Progenitor cell of endocrine pancreas (in vitro differentiated cells): ENCODE results near the gene BHLHE41. TPM values are rescaled to one million over a fixed set of nuclear protein-coding genes. Genes with fewer than 3 reads are reported as not detected.

Experiments used
- DNase-seq: peaks from one replicate; pipeline ENCODE4 v3.0.0; 2021; ENCODE audit warnings: low spot score; ENCODE audit not compliant: unreplicated experiment
- H3K27ac Mint-ChIP-seq: 2 replicates; pipeline ENCODE4 v1.8.0; 2021; ENCODE audit warnings: mild to moderate bottlenecking, moderate library complexity, mixed read lengths
- H3K27me3 Mint-ChIP-seq: 2 replicates; pipeline ENCODE4 v1.8.0; 2021; ENCODE audit warnings: mixed read lengths
- H3K36me3 Mint-ChIP-seq: 2 replicates; pipeline ENCODE4 v1.8.0; 2022; ENCODE audit warnings: mixed read lengths; ENCODE audit not compliant: insufficient read depth
- H3K4me1 Mint-ChIP-seq: 2 replicates; pipeline ENCODE4 v1.8.0; 2021; ENCODE audit warnings: low read depth, mixed read lengths
- H3K4me3 Mint-ChIP-seq: 2 replicates; pipeline ENCODE4 v1.8.0; 2021; ENCODE audit warnings: low read depth, mild to moderate bottlenecking, moderate library complexity, mixed read lengths
- H3K9me3 Mint-ChIP-seq: 2 replicates; pipeline ENCODE4 v1.8.0; 2021; ENCODE audit warnings: low read depth, mixed read lengths
- total RNA-seq: library from RNA; stranded (reverse); gene quantifications from 2 replicates; pipeline ENCODE4 v1.2.1, GENCODE V29; 2021
- TF ChIP-seq, protein P1 (sequence below): fragments of 200-600 bp; sonication (generic); IDR thresholded peaks from one replicate; pipeline ENCODE4 v1.5.0; 2021; ENCODE audit warnings: antibody characterized with exemption, mild to moderate bottlenecking; ENCODE audit not compliant: unreplicated experiment

BHLHE41 gene
- total RNA-seq, 1 donor from 2014 or later, result 0.46 TPM

DNA sequence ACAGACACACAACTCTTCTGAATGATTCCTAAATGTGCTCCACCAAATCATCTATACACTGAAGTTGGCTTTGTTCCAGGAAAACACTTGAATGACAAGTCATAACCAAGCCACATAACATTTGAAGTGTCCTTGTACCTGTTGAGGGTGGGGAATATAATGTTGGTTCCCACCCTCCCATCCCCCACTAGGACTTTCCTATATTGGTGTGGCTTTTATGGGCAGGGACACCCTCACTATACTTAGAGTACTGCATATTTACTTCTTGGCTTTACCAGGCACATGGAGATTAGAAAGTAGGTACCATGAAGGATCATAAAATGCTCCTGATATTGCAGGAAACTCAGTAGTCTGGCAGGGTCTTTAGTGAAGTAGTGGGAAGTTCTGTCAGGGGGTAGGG, 9.7 kb upstream of the BHLHE41 start:
- H3K27ac Mint-ChIP-seq, result no peak overlapping the region
- H3K4me1 Mint-ChIP-seq, result no peaks in the 10 kb centered on the region
- peaks cover 54% of the 10 kb centered on the region for H3K27me3 Mint-ChIP-seq
- H3K36me3 Mint-ChIP-seq, result no peaks in the 10 kb centered on the region
- DNase-seq, result no peak
- no peaks in the 10 kb centered on the region for H3K9me3 Mint-ChIP-seq
- TF ChIP-seq, protein P1, sequence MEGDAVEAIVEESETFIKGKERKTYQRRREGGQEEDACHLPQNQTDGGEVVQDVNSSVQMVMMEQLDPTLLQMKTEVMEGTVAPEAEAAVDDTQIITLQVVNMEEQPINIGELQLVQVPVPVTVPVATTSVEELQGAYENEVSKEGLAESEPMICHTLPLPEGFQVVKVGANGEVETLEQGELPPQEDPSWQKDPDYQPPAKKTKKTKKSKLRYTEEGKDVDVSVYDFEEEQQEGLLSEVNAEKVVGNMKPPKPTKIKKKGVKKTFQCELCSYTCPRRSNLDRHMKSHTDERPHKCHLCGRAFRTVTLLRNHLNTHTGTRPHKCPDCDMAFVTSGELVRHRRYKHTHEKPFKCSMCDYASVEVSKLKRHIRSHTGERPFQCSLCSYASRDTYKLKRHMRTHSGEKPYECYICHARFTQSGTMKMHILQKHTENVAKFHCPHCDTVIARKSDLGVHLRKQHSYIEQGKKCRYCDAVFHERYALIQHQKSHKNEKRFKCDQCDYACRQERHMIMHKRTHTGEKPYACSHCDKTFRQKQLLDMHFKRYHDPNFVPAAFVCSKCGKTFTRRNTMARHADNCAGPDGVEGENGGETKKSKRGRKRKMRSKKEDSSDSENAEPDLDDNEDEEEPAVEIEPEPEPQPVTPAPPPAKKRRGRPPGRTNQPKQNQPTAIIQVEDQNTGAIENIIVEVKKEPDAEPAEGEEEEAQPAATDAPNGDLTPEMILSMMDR, result no peak
- H3K4me3 Mint-ChIP-seq, result no peak overlapping the region

DNA sequence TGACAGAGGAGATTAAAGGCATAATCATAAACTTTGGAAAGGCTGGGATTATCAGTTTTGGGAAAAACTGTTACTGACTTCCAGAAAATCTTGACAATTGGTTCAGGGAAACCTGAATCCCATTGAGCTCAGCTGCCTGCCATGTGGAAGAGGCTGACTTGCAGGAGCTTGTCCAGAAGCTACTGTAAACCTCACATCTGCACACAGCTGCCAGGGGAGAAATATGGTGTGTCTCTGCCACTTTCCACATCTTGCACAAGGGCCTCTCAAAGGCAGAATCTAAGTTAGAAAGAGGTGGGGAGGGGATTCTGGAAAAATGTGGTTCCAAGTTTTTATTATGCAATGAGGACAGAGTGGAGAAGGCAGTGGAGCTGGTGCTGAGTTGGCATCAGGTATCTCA, 8.7 kb upstream of the BHLHE41 start:
- DNase-seq, result no peak
- TF ChIP-seq, protein P1, result no peak
- Mint-ChIP-seq H3K4me1 (no peaks in the 10 kb centered on the region), H3K4me3 (no peak overlapping the region), H3K27ac (no peak overlapping the region), H3K27me3 (peaks cover 63% of the 10 kb centered on the region), H3K9me3 (no peaks in the 10 kb centered on the region), H3K36me3 (no peaks in the 10 kb centered on the region)

DNA sequence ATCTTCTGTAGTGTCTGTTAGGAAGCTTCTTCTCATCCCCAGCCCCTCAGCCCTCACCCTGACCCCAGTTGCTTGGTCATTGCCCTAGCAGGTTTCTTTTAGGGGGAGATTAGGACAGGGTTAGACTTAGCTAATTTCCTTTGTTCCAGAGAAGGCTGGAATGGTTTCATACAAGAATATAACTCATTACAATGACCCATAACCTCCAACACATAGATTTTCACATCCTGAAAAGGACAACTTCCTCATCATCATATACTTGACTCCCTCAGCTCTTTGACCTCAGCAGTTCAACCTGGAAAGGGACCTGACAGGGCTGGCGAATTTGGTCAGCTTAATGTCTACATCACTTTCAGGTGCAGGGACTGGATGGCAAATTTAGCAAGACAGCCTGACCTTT, 8.0 kb upstream of the BHLHE41 start:
- Mint-ChIP-seq H3K4me1 (no peaks in the 10 kb centered on the region), H3K27me3 (peaks cover 70% of the 10 kb centered on the region), H3K9me3 (no peaks in the 10 kb centered on the region), H3K36me3 (no peaks in the 10 kb centered on the region), H3K4me3 (no peak overlapping the region), H3K27ac (no peak overlapping the region)
- no peak for DNase-seq
- TF ChIP-seq, protein P1, result no peak

DNA sequence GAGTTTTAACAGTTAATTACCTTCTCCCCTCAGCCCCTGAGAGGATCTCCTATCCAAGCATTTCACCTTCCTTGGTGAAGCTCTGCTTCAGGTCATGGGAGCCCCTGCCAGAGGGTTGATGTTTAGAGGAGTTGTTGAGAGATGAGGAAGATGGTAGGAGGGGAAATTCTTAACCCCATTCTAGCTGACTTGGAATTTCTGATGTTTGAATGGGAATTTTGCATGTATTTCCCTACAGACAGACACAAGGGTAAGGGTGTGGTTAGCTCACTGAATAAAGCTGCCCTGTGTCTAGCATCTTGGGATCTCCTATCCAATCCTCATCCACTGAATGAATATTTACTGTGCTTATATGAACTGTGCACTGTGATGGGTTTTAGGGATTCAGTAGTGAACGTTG, 7.1 kb upstream of the BHLHE41 start:
- H3K9me3 Mint-ChIP-seq, result no peaks in the 10 kb centered on the region
- peaks cover 4% of the 10 kb centered on the region for H3K4me1 Mint-ChIP-seq
- peaks cover 79% of the 10 kb centered on the region for H3K27me3 Mint-ChIP-seq
- TF ChIP-seq, protein P1, result no peak
- DNase-seq, result no peak
- no peak overlapping the region for H3K4me3 Mint-ChIP-seq
- H3K27ac Mint-ChIP-seq, result no peak overlapping the region
- H3K36me3 Mint-ChIP-seq, result no peaks in the 10 kb centered on the region

DNA sequence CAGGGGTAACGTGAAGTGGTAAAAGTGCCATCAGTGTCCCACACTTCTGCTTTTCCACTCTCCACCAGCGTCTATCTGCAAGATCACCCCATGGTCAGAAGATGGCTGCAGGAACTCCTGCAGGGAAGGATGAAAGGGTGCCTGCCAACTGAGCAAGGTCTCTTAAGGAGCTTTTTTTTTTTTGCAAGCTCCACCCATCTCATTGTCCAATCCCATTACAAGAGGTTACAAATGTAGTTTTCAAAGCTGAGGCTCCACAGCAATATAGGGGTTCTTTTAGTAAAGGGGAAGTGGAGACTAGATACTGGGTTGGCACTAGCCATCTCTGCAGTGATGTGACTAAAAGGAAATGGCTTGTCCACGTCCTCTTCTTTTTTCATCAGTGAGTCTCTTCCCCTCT, 5.9 kb upstream of the BHLHE41 start:
- peaks cover 9% of the 10 kb centered on the region for H3K4me1 Mint-ChIP-seq

More for the DNA sequence above, 5.9 kb upstream of the BHLHE41 start:
- Mint-ChIP-seq H3K9me3 (no peaks in the 10 kb centered on the region), H3K27ac (no peak overlapping the region), H3K27me3 (peaks cover 86% of the 10 kb centered on the region), H3K4me3 (no peak overlapping the region), H3K36me3 (no peaks in the 10 kb centered on the region)
- DNase-seq, result no peak
- TF ChIP-seq, protein P1, result no peak
